ENCODE data around the gene SMARCB1. TPM values are rescaled to one million over a fixed set of nuclear protein-coding genes. Genes with fewer than 3 reads are reported as not detected.

SMARCB1 gene
- total RNA-seq, 4 donors from 2014 or later, result 39.1 to 64.4 (median 51.6) TPM

- no peaks in the 10 kb centered on the region for H3K27me3 ChIP-seq
- peak in 1 of 2 donors; percentile 42 for DNase-seq
- H3K4me1 ChIP-seq, result no peaks in the 10 kb centered on the region
- intact Hi-C loops (cut with DNase I; ENCODE audit: low total_unique reads), result no loop called here
- no peaks in the 10 kb centered on the region for H3K36me3 ChIP-seq
- H3K4me3 ChIP-seq, result peak overlapping the region; percentile 54 to 90
- peak overlapping the region; percentile 79 for H3K27ac ChIP-seq
- H3K9me3 ChIP-seq, result no peaks in the 10 kb centered on the region
- TF ChIP-seq POLR2A (IDR thresholded peaks at IDR 0.05), result no peak
- TF ChIP-seq CTCF (IDR thresholded peaks at IDR 0.05), result no peak
These were observed 35.2 kb upstream of the SMARCB1 start for GRCh38 chr22:23751441-23751996.

GRCh38 chr22:23752090-23752691, 34.6 kb upstream of the SMARCB1 start:
- Histone ChIP-seq H3K36me3 (no peaks in the 10 kb centered on the region), H3K27ac (no peak overlapping the region), H3K27me3 (no peaks in the 10 kb centered on the region), H3K9me3 (no peaks in the 10 kb centered on the region), H3K4me3 (no peak overlapping the region), H3K4me1 (no peaks in the 10 kb centered on the region)
- TF ChIP-seq CTCF (IDR thresholded peaks at IDR 0.05), result no peak
- TF ChIP-seq POLR2A (IDR thresholded peaks at IDR 0.05), result no peak
- intact Hi-C loops (cut with DNase I; ENCODE audit: low total_unique reads), result no loop called here
- DNase-seq, result no peak

- H3K4me3 ChIP-seq, result no peak overlapping the region
- intact Hi-C loops (cut with DNase I; ENCODE audit: low total_unique reads), result no loop called here
These were observed 34.0 kb upstream of the SMARCB1 start for GRCh38 chr22:23752750-23753149.

GRCh38 chr22:23753385-23753784, 33.4 kb upstream of the SMARCB1 start:
- Histone ChIP-seq H3K9me3 (no peaks in the 10 kb centered on the region), H3K36me3 (no peaks in the 10 kb centered on the region), H3K4me3 (no peak overlapping the region), H3K27ac (no peak overlapping the region), H3K27me3 (no peaks in the 10 kb centered on the region), H3K4me1 (no peaks in the 10 kb centered on the region)
- intact Hi-C loops (cut with DNase I; ENCODE audit: low total_unique reads), result no loop called here
- TF ChIP-seq POLR2A (IDR thresholded peaks at IDR 0.05) (no peak), CTCF (IDR thresholded peaks at IDR 0.05) (no peak)
- no peak for DNase-seq

More at GRCh38 chr22:23752750-23753149, 34.0 kb upstream of the SMARCB1 start:
- TF ChIP-seq POLR2A (IDR thresholded peaks at IDR 0.05) (no peak), CTCF (IDR thresholded peaks at IDR 0.05) (no peak)
- DNase-seq, result no peak
- Histone ChIP-seq H3K27ac (no peak overlapping the region), H3K27me3 (no peaks in the 10 kb centered on the region), H3K36me3 (no peaks in the 10 kb centered on the region), H3K9me3 (no peaks in the 10 kb centered on the region), H3K4me1 (no peaks in the 10 kb centered on the region)

GRCh38 chr22:23754220-23754919, 32.4 kb upstream of the SMARCB1 start, which contains the start of gene VPREB3:
Gene VPREB3 (minus strand): TSS chr22:23754425. CDS start chr22:23754363, 62 bp downstream.
- TF ChIP-seq CTCF (IDR thresholded peaks at IDR 0.05) (no peak), POLR2A (IDR thresholded peaks at IDR 0.05) (no peak)
- Histone ChIP-seq H3K36me3 (no peaks in the 10 kb centered on the region), H3K27me3 (no peaks in the 10 kb centered on the region), H3K27ac (no peak within 1 kb of the TSS), H3K4me3 (no peak within 1 kb of the TSS), H3K4me1 (no peaks in the 10 kb centered on the region), H3K9me3 (no peaks in the 10 kb centered on the region)
- intact Hi-C loops (cut with DNase I; ENCODE audit: low total_unique reads), result no loop called here
- DNase-seq, result no peak
